HFF-Myc (cell line): ENCODE measurements around the gene TRMT2A.

Experiments
- DNase-seq: peaks from one replicate; pipeline ENCODE4 v3.0.0-alpha.2; 2011; ENCODE audit warnings: low read depth; ENCODE audit errors: extremely low read depth
- H3K4me3 ChIP-seq: replicated peaks from 2 replicates; pipeline ENCODE4 v1.5.1; 2011; ENCODE audit warnings: low read depth, mild to moderate bottlenecking, control low read depth, low read length
- TF ChIP-seq, protein P1 (sequence below): IDR thresholded peaks from 2 replicates; pipeline ENCODE4 v1.5.1; 2012; ENCODE audit warnings: mild to moderate bottlenecking, low read depth, low read length, control low read depth; ENCODE audit errors: missing control alignments

Gene TRMT2A

GRCh38 chr22:20142711-20143621 is 25.9 kb upstream of the TRMT2A start:
- H3K4me3 ChIP-seq, result no peak overlapping the region
- no peak for DNase-seq
- TF ChIP-seq, protein P1, sequence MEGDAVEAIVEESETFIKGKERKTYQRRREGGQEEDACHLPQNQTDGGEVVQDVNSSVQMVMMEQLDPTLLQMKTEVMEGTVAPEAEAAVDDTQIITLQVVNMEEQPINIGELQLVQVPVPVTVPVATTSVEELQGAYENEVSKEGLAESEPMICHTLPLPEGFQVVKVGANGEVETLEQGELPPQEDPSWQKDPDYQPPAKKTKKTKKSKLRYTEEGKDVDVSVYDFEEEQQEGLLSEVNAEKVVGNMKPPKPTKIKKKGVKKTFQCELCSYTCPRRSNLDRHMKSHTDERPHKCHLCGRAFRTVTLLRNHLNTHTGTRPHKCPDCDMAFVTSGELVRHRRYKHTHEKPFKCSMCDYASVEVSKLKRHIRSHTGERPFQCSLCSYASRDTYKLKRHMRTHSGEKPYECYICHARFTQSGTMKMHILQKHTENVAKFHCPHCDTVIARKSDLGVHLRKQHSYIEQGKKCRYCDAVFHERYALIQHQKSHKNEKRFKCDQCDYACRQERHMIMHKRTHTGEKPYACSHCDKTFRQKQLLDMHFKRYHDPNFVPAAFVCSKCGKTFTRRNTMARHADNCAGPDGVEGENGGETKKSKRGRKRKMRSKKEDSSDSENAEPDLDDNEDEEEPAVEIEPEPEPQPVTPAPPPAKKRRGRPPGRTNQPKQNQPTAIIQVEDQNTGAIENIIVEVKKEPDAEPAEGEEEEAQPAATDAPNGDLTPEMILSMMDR, result no peak

DNA sequence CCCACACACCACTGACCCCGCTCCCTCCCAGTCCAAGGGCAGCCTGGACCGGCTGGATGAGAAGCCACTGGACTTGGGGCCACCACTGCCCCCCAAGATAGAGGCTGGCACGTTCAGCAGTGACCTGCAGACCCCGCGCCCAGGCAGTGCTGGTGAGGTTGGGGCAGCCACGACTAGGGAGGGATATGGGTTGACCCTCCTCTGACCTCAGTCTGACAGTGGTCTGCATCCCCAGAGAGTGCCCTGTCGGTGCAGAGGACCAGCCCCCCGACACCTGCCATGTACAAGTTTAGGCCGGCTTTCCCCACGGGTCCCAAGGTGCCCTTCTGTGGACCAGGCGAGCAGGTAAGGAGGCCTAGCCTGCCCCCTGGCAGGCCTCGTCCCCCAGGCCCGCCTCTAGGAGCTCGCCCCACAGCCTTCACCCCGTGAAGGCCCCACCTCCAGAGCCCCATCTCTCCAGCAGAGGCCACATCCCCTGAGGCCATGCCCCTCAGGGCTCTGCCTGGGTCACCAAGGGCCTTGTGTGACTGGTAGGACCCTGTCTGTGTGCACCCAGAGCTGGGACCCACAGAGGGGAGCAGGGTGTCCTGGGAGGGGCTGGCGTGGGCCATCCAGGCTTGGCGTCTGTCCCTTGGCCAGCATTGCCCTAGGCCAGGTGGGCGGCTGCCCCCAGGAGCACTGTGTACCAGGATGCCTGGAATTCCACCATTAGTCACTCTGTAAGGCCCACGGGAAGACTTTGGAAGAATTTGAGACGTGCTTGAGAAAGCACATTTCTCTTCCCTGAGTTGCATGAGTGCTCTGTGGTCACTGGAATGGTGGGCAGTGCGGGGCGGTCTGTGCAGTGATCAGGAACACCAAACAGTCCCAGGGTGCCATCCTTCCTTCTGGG is 24.4 kb upstream of the TRMT2A start:
- H3K4me3 ChIP-seq, result no peak overlapping the region
- DNase-seq, result no peak
- TF ChIP-seq, protein P1, result no peak

GRCh38 chr22:20140521-20140964 is 23.5 kb upstream of the TRMT2A start:
- TF ChIP-seq, protein P1, result no peak
- DNase-seq, result no peak

GRCh38 chr22:20140107-20140445 is 23.1 kb upstream of the TRMT2A start:
- no peak for DNase-seq
- TF ChIP-seq, protein P1, result no peak
- H3K4me3 ChIP-seq, result no peak overlapping the region

More at GRCh38 chr22:20140521-20140964, 23.5 kb upstream of the TRMT2A start:
- no peak overlapping the region for H3K4me3 ChIP-seq

DNA sequence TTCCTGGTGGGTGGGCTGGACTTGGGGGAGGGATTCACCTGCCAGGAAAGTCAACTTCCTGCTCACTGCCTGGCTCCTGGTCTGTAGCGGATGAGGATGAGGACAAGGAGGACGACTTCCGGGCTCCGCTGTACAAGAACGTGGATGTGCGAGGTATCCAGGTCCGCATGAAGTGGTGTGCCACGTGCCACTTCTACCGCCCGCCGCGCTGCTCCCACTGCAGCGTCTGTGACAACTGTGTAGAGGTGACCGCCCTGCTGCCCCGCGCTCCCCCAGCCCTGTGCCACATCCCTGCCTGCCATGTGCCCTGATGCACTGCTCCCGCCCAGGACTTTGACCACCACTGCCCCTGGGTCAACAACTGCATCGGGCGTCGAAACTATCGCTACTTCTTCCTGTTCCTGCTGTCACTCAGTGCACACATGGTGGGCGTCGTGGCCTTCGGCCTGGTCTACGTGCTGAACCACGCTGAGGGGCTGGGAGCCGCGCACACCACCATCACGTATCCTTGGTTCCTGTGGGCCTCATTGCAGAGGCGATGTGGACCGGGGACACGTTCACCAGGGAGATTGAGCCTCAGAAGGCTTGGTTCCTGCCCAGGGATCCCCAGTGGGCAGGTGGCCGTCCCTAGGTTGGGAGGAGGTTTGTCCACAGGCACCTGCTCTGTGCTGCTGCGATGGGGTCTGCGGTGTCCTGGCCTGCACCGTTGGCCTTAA is 22.5 kb upstream of the TRMT2A start:
- no peak for DNase-seq
- no peak overlapping the region for H3K4me3 ChIP-seq
- TF ChIP-seq, protein P1, result no peak

DNA sequence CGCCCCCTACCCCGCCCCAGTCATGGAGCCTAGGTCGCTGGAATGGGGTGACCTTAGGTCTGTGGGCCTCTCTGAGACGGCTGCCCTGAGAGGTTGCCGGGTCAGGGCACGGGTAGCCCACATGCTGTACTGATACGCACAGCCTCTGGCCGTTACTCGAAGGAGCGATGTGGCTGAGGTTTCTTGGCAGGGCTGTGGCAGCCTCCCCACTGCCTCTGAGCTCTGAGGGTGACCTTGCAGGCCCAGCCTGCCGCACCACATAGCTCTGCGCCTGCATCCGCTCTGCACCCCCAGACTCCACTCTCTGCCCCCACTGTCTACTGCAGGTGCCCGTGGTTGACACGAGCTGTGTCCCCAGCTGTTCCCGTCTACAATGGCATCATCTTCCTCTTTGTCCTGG is 21.8 kb upstream of the TRMT2A start:
- no peak for DNase-seq
- TF ChIP-seq, protein P1, result no peak
- no peak overlapping the region for H3K4me3 ChIP-seq
